ENCODE results near the gene ANKRD10. TPM values are rescaled to one million over a fixed set of nuclear protein-coding genes. Genes with fewer than 3 reads are reported as not detected.

The ANKRD10 gene
- total RNA-seq, 2 donors from 2014 or later = 48.7 to 78.7 TPM

DNA sequence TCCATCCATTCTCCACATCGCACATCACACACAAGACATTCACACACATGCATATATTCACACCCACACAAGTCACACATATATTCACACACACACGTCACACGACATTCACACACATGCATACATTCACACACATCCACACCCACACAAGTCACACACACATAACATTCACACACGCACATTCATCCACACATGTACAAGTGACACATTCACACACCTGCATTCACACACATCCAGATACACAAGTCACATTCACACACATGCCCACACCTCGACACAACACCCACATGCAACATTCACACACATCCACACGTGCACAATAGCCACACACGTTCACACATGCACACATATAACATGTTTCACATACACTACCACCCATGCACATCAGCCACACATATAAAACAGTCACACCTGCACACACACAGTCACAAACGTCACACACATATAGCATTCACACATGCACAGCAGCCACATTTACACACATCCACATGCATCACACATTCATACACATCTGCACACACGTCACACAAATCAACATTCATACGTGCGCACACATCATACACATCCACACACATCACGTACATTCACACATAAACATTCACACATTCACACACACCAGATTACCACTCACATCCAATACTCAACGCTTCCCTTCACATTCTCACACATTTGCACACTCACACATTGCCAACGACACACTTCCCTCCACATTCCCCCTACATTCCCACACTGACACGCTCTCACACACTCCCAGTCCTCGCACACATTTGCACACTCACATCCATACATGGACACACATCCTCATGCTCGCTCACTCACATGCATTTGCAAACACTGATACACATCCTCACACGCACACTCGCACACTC, 41.0 kb downstream of the ANKRD10 start:
- DNase-seq = no peak
- intact Hi-C loops (cut with DNase I) = loop anchor here in 1 of 2 donors (5.0 kb wide), 1 partner anchor 33 kb away; no protein-coding TSS in a partner anchor
- no peak for ATAC-seq

DNA sequence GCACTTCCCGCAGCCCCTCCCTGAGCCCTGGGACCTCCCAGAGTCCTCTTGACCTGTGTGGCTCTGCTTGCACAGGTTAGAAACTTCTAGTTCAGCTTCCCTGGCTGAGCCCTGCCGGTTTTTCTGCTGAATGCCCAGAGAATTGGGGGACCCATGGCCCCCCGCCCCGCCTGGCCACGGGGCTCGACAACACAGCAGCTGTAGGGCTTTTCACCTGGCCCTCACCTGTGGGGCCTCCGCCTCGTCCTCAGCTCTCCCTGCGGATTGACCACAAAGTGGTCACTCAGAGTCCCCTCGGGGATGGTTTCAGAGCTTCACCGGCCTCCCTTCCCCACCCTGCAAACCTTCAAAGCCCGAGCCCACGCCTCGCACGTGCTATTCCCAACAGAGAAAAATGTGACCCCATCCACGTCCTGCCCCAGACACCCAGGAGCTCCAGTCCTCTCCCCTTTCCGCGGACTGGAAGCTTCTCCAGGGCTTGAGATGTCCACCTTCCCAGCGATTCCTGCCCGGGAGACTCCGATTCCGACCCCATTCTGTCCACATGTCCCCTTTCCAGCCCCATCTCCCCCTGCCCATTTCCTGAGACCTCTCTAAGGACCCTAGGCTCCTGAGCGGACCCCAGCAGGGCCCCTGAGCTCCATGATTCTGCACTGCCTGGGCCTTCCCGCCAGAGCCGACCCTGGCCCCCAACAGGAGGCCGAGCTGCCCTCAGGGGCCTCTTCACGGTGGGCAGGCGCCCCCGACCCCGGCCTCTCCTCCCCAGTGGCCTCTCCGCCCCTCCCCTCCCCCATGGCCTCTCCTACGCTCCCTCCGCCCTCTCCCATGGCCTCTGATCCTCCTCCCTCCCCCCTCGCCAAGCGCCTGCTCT, 41.9 kb downstream of the ANKRD10 start:
- intact Hi-C loops (cut with DNase I) = loop anchor here in 1 of 2 donors (5.0 kb wide), 1 partner anchor 34 kb away; no protein-coding TSS in a partner anchor
- ATAC-seq (no peak), DNase-seq (no peak)

DNA sequence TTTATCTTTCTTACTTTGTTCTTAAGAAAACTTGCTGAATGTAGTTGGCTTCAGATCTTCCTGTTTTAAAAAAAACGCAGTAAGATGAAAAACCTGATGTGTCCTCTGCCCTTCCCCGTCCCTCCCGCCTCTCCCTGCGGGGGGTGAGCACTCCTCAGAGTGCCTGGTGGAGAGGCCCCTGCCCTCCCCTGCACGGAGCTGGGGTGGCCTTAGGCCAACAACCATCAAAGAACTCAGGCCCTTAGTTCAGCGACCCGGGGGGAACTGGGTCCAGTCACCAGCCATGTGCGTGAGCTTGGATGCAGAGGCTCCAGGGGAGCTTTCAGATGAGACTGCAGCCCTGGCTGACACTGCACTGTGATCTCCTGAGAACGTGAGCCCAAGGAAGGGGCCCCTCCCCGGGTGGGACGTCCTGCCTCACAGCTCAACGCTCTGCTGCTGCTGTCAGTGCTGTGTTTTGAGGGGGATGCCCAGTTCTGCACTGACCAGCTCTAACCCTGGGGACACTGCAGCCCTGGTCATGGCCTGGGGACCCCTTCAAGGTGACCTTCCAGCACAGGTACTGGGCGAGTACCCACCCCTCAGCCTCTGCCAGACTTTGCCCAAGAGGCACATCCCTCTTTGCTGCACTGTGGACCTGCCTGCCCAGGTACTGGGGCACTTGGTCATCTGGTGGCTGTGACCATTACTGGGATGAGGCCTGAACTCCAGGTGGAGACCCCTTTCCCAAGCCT, 42.7 kb downstream of the ANKRD10 start:
- intact Hi-C loops (cut with DNase I) = loop anchor here in 1 of 2 donors (5.0 kb wide), 1 partner anchor 35 kb away; no protein-coding TSS in a partner anchor
- ATAC-seq = no peak
- DNase-seq = no peak

DNA sequence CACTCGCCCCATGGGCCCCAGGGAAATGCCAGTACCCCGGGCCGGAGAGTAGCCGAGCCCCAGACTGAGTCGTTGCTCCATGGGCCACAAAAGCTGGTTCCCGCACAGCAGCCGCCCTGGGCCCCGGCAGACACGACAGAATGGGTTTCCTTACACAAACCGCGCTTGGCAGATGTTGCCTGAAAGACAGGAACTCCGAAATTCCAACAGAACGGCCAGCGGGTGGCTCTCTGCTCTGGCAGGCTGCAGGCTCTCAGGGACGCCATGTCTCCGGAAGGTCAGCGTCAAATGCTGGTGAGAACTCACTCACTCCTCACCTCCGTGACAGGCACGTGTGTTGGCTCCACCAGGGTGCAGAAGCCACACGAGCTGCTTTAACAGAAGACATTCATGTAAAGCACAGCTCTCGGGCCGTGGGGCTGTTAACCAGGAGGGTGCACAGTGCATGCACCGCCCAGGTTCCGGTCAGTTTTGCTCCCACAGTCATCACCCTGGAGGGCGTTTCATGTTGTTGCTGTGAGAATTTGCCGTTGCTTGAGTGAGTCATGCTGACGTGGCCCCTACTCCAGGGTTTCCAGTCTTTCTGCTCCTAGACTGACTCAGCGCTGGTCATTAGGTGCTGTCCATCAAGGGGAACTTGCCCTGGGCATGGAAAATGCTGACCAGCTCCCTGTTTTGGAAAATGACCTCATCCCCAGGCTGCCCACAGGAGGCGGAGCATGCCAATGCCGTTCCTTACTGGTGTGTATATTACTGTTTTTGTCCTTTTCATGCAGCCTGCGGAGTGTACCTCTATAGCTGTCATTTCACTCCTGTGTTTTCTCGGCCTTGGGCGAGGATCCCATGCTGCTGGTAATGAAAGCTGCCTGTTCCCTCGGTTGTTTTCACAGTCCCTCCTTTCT, 44.8 kb downstream of the ANKRD10 start:
- peak; percentile 83 to 93 for ATAC-seq
- DNase-seq = peak; percentile 95
- intact Hi-C loops (cut with DNase I) = loop anchor here in 1 of 2 donors (5.0 kb wide), 1 partner anchor 37 kb away; no protein-coding TSS in a partner anchor

DNA sequence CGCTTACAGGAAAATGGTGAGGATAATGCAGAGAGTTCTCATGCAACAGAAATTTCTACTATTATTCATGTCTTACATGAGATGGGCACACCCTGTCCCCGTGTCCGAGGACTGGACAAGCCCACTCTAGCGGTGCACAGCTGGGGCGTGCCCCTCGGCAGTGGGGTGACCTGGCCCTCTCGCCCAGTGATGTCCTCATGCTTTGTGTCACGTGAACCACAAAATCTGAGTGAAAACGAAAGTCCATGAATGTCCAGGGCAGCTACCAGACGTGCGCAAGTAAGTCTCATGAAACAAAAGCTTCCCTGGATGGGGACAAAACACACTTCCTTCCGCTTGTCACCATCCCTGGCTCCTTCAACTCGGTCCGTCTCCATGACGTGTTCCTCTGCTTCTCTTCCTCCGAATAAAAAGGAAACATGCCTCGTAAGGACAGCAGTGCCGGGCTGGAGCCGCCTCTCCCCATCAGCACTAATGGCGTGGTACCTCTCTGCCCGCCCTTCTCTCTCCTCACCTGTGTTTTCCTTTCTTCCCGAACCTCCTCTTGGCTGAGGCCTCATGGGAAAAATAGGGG, 45.6 kb downstream of the ANKRD10 start:
- ATAC-seq (peak; percentile 2 to 8), DNase-seq (peak; percentile 53)
- intact Hi-C loops (cut with DNase I) = no loop called here

DNA sequence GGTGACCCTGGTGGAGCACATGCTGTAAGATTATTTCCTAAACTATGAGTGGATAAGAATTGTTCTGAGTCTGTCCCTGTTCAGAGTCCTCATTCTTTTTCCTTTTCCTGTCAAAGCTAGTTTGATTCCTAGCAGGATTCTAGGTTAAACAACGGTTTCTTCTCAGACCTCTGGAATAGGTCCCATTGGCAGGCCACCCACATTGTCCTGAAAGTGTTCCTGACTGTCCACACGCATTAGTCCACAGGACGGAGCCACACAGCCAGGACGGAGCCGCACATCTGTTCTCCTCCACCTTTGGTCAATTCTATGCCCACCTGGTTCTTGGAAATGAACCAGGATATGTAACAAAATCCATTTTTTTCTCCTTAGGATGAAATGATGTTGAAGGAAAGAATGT, 46.1 kb downstream of the ANKRD10 start:
- intact Hi-C loops (cut with DNase I) = no loop called here
- ATAC-seq (no peak), DNase-seq (no peak)

DNA sequence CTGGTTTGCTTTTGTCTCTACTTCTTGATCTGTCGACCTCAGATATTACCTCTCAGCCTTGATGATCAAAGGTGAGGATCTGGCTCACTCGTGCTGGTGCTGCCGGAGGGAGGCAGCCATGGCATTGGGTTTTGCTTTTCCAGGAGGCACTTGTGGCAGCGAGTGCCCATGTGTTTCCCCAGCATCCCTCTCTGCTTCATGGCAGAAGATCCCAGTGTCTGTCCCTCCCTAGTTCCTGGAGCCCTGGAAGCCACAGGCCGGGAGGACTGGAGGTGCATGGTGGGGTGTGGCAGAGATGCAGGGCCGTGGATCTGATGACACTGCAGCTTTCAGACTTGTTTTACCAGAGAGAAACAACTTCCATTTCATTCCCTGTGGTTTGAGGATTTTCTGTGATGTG, 47.5 kb downstream of the ANKRD10 start:
- DNase-seq (no peak), ATAC-seq (no peak)
- intact Hi-C loops (cut with DNase I) = no loop called here

DNA sequence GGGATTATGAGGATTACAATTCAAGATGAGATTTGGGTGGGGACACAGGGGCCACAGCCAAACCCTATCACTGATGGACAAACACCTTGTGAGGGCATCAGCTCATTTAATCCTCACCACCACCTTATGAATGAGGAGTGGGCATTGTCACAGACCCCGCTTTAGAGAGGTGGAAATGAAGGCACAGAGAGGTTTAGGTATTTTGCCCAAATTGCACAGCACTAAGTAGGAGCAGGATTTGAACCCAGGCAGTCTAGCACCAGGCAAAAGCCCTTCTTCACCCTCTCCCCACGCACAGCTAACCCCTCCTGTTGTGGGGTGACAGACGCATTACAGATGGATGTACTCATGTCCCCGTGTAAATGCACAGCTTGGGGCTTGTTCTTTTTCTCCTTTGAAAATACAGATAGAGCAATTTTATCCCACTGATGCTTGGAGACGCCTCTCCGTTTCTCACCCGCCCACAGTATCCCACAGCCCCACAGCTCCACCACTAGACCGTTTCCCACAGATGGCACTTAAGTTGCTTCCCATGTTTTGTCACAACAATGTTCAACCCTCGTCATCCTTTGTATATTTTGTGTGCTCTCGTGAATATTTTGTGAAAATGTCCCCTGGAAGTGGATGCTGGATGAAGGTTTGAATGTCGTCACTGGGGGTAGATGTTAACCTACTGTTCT, 48.2 kb downstream of the ANKRD10 start:
- intact Hi-C loops (cut with DNase I) = no loop called here
- no peak for ATAC-seq
- no peak for DNase-seq

DNA sequence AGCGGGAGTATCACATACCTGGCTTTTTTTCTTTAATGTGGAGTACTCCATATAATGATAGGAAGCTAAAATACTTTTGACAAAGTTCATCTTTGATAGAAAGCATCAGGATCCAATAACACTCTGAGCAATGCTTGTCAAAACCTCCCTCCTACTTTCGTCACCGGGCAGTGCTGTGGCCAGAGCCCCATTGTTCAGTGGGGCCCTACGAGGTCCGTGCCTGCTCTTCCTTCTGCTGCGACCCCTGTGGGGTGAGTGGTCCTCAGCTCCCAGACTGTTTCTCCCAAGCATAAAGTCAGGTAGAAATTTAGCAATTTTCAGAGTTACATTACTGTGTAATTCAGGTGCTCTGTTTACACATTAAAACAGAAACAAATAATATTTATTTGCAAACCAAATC, 51.2 kb downstream of the ANKRD10 start:
- DNase-seq (no peak), ATAC-seq (no peak)
- intact Hi-C loops (cut with DNase I) = no loop called here

DNA sequence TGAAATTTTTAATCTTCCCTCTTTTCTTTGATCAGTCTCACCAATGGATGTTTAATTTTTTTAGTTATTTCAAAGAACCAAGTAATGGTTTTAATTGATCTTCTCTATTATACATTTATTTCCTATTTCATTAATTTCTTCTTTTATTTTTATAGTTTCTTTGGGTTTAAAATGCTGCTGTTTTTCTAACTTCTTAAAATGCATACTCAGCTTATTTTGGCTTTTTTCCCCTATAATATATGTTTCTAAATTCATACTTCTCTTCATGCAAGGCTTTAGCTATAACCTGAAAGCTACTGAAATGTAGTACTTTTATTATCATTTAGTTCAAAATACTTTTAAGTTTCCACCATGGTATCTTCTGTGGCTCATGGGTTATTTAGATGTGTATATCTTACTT, 53.9 kb downstream of the ANKRD10 start:
- intact Hi-C loops (cut with DNase I) = no loop called here
- no peak for ATAC-seq
- DNase-seq = no peak

DNA sequence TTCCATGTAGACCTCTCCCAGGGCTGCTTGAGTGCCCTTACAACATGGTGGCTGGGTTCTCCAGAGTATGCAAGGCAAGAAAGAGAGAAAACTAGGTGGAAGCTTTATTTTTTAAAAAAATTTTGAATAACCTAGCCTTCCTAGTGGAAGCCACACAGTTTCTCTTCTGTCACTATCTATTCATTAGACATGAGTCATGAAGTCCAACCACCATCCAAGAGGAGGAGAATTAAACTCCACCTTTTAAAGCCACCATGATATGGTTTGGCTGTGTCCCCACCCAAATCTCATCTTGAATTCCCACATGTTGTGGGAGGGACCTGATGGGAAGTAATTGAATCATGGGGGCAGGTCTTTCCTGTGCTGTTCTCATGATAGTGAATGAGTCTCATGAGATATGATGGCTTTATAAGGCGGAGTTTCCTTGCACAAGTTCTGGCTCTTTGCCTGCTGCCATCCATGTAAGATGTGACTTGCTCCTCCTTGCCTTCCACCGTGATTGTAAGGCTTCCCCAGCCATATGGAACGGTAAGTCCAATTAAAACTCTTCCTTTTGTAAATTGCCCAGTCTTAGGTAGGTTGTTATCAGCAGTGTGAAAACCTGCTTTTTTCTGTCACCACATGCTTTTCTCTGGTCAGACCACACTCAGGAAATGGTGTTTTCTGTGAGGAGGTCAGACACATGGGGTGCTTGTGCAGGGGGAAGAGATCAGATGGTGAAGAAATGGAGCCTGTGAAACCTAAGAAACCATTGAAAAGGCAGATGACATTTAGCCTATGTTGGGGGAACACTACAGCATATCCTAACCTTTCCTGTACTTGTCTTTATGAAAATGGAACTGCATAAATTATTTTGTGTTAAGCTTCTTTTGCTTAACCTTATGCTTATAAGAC, 57.7 kb downstream of the ANKRD10 start:
- no peak for DNase-seq
- intact Hi-C loops (cut with DNase I) = no loop called here
- no peak for ATAC-seq

DNA sequence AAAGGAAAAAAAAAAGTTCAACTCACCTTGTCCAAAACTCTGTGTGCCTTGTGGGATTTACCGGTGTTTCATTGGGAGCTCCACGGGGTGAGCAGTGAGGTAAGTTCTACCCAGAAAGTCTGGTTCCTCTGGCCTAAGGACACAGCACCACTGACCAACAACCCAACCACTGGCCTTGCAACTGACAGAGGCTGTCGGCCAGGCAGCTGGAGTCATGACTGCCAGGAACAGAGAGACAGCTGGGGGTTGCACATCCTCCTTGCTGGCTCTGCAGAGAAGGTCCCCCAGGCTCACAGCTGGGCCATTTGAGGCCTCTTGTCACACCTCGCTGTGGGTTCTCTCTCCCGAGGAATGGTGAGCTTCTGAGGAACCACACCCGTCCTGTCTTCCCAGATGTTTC, 59.5 kb downstream of the ANKRD10 start:
- ATAC-seq (no peak), DNase-seq (no peak)
- intact Hi-C loops (cut with DNase I) = no loop called here

DNA sequence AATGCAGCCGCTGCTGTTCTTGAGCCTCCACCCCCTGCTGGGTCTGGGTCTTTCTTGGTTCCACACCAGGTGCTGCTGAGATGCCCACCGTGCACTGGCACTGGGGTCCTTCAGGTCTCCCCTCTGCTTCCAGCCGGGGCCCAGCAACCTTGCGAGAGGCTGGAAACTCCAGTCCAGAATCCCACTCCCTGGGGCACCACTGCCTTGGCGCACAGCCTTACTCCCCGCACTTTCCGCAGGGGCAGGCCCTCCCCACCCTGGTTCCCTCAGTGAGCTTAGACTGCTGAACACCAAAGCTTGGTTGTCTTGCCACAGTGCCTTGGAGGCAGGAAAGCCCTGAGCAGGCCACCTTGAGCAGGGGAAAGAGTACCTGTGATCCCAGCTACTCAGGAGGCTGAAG, 60.0 kb downstream of the ANKRD10 start:
- intact Hi-C loops (cut with DNase I) = no loop called here
- ATAC-seq (no peak), DNase-seq (no peak)

DNA sequence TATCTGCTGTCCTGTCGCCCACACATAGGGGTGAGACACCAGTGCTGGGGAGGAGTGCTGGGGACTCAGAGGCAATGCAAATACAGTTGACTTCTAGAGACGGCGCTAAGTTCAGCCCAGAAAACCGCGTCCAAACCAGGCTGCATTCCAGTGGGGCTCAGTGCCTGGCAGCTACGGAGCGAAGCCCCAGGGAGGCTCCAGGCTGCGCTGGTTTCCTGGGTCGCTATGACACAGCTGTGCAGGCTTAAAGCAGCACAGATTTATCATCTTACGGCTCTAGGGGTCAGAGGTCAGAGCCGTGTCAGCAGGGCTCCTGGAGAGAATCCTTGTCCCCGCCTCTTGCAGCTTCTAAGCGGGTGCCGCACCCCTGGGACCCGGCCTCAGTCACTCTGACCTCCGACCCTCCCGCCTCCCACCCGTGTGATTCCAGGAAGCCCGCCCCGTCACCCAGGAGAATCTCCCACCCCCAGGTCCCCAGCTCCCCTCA, 61.6 kb downstream of the ANKRD10 start:
- no peak for DNase-seq
- intact Hi-C loops (cut with DNase I) = no loop called here
- peak; percentile 32 to 53 for ATAC-seq

DNA sequence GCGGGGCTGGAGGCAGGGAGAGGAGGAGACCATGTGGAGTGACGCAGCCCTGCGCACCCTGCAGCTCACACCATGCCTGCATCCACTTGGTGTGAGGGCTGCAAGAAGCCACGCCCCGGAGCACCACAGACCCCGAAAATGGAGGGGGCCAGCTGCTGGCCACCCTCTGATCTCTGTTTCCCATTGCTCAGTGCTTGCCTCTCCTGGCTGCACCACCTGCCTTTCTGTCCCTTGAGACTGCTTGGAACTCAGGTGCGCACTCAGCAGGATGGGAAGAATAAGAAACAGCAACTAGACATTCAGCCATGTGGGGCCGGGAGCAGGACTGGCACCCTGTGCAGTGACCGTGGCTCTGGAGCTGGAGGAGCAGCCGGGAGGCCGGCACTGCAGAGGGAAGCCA, 64.0 kb downstream of the ANKRD10 start:
- no peak for ATAC-seq
- DNase-seq = no peak
- intact Hi-C loops (cut with DNase I) = no loop called here

DNA sequence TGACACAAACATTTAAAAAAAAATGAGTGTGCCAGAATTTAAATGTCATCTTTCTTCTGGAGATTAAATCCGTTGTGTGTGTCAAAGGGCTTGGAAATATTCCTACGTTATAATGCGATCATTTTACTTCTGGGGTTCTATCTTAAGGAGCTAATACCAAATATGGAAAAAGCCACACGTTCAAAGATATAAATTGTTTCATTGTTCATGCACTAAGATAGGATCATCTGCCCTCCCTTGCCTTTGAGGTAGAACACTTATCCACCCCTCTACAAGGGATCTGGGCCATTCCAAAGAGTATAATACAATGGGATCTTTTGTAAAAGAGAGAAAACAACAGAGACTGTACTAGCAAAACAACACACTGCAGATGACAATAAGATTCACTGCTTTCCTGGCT, 64.9 kb downstream of the ANKRD10 start:
- intact Hi-C loops (cut with DNase I) = no loop called here
- ATAC-seq (no peak), DNase-seq (no peak)

Measured in left cardiac atrium (tissue), 4 donors.